HG03060 (cell line): ENCODE results near the gene GPR83.
"Not testable (repeated sequence)": the region's sequence is repeated elsewhere in the genome, so short reads cannot be mapped to it uniquely, and the experiment has no call there.

Experiments
- ATAC-seq: cut with Tn5 transposase; IDR thresholded peaks from one replicate; pipeline ENCODE4 v1.9.1; 2021; ENCODE audit warnings: low read depth, moderate number of reproducible peaks; ENCODE audit not compliant: unreplicated experiment

GPR83 gene

DNA sequence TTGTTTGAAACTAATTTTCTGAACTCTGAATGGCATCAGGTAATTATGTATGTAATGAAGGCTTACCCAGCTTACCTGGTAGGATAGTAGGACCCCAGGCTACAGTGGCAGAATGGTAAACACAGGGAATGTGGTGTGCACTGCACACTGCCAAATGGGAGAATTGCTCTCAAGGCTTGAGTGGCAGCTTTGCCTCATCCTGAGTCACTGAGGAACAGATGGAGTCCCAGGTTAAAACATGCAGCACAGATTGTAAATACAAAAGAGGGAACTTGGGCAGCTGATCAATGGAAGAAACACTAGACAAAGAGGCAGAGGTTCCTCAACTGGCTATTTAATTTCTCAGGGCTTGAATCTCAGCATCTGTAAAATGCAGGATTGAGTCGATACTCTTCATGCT lies 24.4 kb downstream of the GPR83 start:
- no peak for ATAC-seq

DNA sequence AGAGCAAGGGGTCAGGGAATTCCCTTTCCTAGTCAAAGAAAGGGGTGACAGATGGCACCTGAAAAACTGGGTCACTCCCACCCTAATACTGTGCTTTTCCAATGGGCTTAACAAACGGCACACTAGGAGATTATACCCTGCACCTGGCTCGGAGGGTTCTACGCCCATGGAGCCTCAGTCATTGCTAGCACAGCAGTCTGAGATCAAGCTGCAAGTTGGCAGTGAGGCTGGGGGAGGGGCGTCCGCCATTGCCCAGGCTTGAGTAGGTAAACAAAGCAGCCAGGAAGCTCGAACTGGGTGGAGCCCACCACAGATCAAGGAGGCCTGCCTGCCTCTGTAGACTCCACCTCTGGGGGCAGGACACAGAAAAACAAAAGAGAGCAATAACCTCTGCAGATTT lies 30.6 kb downstream of the GPR83 start:
- not testable (repeated sequence) for ATAC-seq

DNA sequence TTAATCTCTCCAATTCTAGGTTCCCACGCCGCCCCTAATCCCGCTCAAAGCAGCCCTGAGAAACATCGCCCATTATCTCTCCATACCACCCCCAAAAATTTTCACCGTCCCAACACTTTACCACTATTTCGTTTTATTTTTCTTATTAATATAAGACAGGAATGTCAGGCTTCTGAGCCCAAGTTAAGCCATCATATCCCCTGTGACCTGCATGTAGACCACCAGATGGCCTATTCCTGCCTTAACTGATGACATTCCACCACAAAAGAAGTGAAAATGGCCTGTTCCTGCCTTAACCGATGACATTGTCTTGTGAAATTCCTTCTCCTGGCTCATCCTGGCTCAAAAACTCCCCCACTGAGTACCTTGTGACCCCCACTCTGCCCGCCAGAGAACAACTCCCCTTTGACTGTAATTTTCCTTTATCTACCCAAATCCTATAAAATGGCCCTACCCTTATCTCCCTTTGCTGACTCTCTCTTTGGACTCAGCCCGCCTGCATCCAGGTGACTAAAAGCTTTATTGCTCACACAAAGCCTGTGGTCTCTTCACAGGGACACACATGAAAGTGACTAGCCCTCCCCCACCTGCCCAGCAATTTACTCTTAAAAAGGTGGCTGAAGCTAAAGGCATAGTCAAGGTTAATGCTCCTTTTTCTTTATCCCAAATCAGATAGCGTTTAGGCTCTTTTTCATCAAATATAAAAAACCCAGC lies 50.2 kb downstream of the GPR83 start:
- not testable (repeated sequence) for ATAC-seq

DNA sequence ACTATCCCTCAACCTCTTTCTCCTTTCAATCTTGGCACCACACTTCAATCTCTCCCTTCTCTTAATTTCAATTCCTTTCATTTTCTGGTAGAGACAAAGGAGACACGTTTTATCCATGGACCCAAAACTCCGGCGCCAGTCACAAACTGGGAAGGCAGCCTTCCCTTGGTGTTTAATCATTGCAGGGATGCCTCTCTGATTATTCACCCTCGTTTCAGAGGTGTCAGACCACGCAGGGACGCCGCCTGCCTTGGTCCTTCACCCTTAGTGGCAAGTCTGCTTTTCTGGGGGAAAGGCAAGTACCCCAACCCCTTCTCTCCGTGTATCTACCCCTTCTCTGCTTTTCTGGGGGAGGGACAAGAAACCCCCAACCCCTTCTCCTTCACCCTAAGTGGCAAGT lies 54.9 kb downstream of the GPR83 start:
- ATAC-seq, result not testable (repeated sequence)

DNA sequence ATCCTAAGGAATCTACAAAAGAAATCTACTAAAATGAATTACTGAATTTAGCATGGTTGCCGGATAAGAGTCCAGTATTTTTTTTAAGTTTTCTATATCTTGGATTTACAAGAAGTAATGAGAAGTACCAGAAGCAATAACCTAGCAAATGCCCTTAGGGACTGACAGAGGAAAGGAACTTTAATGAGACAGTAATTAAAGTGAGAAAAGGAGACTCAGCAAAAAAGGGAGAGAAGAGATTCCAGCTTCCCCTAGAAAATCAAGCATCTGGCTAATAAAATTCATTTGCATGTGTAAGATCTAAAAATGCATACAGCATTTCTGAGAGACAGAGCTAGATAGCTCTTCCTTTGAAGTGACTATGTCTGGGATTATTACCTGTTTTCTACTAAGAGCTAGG lies 57.7 kb downstream of the GPR83 start:
- ATAC-seq, result no peak

DNA sequence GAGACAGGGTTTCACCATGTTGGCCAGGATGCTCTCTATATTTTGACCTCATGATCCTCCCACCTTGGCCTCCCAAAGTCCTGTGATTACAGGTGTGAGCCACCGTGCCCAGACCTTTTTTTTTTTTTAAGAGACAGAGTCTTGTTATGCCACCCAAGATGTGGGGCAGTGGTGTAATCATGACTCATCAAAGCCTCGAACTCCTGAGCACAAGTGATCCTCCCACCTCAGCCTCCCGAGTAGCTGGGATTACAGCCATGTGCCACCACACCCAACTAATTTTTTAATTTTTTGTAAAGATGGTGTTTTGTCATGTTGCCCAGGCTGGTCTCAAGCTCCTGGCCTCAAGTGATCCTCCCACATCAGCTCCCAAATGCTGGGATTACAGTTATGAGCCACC lies 59.0 kb downstream of the GPR83 start:
- no peak for ATAC-seq

DNA sequence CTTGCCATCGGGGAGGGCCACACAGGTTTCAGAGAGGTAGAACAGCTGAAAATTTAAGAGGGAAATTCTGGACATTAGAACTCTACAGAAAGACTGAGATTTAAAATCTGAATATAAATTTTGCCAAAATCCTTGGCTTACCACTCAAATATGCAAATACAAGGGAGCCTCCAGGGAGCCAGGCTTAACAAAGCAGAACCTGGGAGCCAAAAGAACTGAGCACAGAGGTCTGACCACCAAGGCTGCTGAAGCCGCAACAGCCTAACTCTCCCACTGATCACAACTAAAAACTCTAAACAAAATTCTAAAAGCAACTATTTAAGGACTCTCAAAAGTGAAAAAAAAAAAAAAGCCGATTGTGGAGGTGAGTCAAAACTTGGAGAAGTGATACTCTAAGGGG lies 62.6 kb downstream of the GPR83 start:
- ATAC-seq, result no peak

DNA sequence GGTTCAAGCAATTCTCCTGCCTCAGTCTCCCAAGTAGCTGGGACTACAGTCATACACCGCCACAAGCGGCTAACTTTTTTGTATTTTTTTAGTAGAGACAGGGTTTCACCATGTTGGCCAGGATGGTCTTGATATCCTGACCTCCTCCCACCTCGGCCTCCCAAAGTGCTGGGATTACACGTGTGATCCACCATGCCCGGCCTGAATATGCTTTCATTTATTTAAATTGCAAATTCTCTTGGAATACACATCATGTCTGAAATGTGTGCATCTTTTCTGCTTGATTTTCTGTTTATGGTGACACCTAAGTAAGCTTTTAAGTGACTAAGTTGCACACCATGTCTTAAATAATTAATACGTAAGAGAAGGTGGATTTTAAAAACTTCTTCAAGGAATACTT lies 65.2 kb downstream of the GPR83 start:
- ATAC-seq, result no peak

DNA sequence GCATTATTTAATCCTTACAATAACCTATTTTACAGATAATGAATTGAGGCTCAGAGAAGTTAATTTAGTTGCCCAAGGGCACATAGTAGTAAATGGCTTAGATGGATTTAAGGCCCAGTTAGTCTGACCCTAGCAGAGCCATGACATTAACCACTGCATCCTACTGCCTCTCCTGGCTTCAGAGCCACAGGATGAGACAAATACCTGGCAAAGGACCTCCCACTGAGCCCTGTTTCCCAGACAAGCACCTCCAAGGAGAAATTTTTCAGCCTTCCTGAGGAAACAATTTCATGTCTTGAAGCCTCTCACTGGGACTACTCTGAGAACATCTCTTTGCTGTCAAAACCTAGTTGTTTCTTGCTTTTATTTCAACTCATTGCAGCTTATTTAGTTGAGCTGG lies 68.4 kb downstream of the GPR83 start:
- ATAC-seq, result no peak

DNA sequence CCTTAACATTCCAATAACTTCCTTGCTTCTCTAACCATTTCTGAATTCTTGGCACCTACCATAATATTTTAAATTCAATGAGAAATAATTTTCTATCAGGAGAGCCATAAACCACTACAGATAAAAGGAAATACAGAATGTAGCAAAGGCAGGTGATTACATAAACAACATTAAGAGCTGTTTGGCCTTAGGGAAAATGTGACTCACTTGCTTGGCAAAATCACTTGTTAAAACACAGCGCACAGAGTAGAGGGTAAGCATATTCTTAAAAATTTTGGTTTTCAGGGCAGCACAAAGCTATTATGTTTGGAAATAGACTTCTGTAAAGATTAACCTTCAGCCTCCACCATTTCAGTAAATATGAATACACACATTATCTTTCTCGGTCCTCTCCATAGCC lies 70.4 kb downstream of the GPR83 start:
- ATAC-seq, result no peak

DNA sequence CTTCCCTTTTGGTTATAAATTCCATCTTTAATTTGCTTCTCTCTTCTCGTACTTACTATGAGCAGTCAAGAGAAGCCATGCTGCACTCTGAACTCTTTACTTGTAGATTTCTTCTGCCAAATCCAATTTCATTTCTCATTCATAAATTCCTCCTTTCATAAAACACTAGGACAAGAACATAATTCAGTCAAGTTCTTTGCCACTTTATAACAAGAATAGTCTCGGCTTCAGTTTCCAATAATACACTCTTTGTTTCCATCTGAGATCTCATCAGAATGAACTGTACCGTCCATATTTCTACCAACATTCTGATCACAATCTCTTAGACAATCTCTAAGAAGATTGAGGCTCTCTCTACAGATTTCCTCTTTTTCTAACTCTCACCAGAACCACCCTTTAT lies 71.7 kb downstream of the GPR83 start:
- no peak for ATAC-seq

DNA sequence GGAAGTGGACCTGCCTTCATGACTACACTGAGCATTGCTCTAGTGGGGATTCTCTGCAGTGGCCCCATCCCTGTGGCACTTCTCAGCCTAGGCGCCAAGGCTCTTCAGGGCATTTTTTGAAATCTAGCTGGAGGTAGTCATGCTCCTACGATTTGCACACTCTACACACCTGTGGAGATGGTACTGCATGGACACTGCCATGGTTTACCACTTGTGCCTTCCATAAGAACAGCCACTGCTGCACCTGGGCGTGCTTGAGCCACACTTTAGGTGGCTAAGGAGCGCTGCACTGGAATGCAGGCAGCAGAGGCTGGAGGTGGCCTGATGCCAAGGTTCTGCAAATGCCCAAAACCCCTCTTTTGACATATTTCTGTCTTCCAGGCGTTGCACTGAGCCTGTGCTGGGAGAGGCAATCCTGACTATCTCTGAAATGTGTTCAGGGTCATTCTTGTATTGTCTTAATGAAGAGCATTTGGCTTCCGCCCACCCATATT lies 72.6 kb downstream of the GPR83 start:
- no peak for ATAC-seq
